ENCODE measurements around the gene SLC16A5. TPM values are rescaled to one million over a fixed set of nuclear protein-coding genes. Genes with fewer than 3 reads are reported as not detected.

SLC16A5 gene
- total RNA-seq, 1 donor from 2014 or later: 7.2 TPM

GRCh38 chr17:75147878-75148546 is 60.3 kb downstream of the SLC16A5 start:
- ATAC-seq: no peak
- DNase-seq: no peak
- intact Hi-C loops (cut with micrococcal nuclease): no loop called here

DNA sequence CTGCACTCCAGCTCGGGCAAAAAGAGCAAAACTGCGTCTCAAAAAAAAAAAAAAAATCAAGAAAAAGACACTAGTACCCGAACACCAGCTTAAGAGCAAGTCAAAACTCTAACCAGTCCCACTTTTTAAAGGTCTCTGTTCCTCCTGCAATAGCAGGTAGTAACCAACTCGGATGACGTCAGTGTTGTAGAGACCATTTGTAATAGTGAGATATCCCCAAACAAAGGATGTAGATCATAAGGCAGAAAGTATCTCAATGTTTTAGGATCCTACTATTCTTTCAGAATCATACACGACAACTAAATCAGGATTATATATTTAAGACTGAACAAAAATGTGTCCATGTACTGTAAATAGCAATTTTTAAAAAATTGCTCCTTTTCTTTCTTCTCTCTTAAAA is 64.2 kb downstream of the SLC16A5 start:
- no peak for ATAC-seq
- no peak for DNase-seq
- intact Hi-C loops (cut with micrococcal nuclease): no loop called here

DNA sequence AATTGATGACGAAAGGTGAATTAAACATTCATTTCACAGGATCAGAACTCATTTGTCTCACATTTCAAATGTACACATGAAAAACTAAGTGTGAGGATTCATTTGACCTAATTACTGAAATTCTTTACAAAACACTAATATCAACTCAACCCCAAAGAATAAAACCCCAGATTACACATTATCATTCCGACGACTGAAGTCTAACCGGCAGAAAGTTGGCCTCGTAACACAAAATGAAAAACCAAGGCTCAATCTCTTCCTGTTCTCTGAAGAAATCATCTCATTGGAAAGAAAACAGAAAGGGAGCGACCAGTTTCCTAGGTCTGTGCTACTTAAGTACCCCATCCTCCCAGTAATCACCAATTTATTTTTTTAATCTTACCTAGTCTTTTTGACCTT is 64.8 kb downstream of the SLC16A5 start:
- no peak for ATAC-seq
- intact Hi-C loops (cut with micrococcal nuclease): no loop called here
- DNase-seq: no peak

- no peak for ATAC-seq
- DNase-seq: no peak
- intact Hi-C loops (cut with micrococcal nuclease): no loop called here
Measured at GRCh38 chr17:75152922-75153779, 65.4 kb downstream of the SLC16A5 start.

DNA sequence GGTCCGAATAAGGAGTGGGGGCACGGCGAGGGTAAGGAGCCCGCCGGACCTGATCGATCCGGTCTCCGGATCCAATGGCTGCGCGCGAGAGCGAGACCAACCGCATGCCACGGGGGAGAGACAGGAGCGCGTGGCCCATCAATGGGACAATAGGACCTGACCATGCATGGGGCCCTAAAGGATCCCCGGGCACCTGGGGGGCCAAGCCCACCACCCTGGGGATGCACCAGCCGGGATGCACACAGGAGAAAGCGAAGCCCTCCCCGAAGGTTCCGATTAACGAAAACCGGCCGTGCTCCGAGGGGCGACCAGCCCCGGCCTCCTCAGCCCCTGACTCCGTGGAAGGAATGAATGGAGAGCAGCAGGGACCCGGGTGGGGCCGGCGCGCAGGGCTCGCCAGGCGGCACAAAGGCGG is 66.0 kb downstream of the SLC16A5 start:
- DNase-seq: peak; percentile 35
- no peak for ATAC-seq
- intact Hi-C loops (cut with micrococcal nuclease): no loop called here

GRCh38 chr17:75154195-75155106 is 66.7 kb downstream of the SLC16A5 start, which contains the start of gene JPT1:
Gene JPT1, minus strand, starts transcription at chr17:75154512. Its CDS starts 115 bp downstream, at chr17:75154397.
- intact Hi-C loops (cut with micrococcal nuclease): no loop called here
- ATAC-seq (peak; percentile 100), DNase-seq (peak; percentile 98)

GRCh38 chr17:75155191-75155601 is 67.4 kb downstream of the SLC16A5 start:
- DNase-seq: no peak
- no peak for ATAC-seq
- intact Hi-C loops (cut with micrococcal nuclease): no loop called here

Other genes with a start within 250 kb of the SLC16A5 start
- gene GRIN2C, start 228.1 kb upstream of the SLC16A5 start, total RNA-seq: 0.52 TPM
- 4.5 TPM for gene FDXR, start 215.0 kb upstream of the SLC16A5 start, total RNA-seq
- not detected for gene FADS6, start 194.3 kb upstream of the SLC16A5 start, total RNA-seq
- gene USH1G, start 164.7 kb upstream of the SLC16A5 start, total RNA-seq: not detected
- gene OTOP2, start 163.7 kb upstream of the SLC16A5 start, total RNA-seq: not detected
- not detected for gene OTOP3, start 152.1 kb upstream of the SLC16A5 start, total RNA-seq
- gene HID1, start 115.2 kb upstream of the SLC16A5 start, total RNA-seq: 11.2 TPM
- 18.3 TPM for gene CDR2L, start 100.3 kb upstream of the SLC16A5 start, total RNA-seq
- 51.5 TPM for gene MRPL58, start 75.3 kb upstream of the SLC16A5 start, total RNA-seq
- 937 TPM for gene ATP5PD, start 41.0 kb upstream of the SLC16A5 start, total RNA-seq
- 24.1 TPM for gene KCTD2, start 40.7 kb upstream of the SLC16A5 start, total RNA-seq
- gene ARMC7, start 22.0 kb downstream of the SLC16A5 start, total RNA-seq: 6.0 TPM
- 25.5 TPM for gene NT5C, start 43.8 kb downstream of the SLC16A5 start, total RNA-seq
- 14.0 TPM for gene JPT1, start 66.6 kb downstream of the SLC16A5 start, total RNA-seq
- gene SUMO2, start 95.0 kb downstream of the SLC16A5 start, total RNA-seq: 221 TPM
- gene NUP85, start 117.7 kb downstream of the SLC16A5 start, total RNA-seq: 28.0 TPM
- 26.2 TPM for gene GGA3, start 173.7 kb downstream of the SLC16A5 start, total RNA-seq
- 132 TPM for gene MRPS7, start 173.9 kb downstream of the SLC16A5 start, total RNA-seq
- 15.4 TPM for gene MIF4GD, start 183.3 kb downstream of the SLC16A5 start, total RNA-seq
- gene SLC25A19, start 201.5 kb downstream of the SLC16A5 start, total RNA-seq: 23.0 TPM

Data from left ventricle myocardium superior (tissue), 1 donor.